ENCODE measurements around the gene PLCB1.

DNA sequence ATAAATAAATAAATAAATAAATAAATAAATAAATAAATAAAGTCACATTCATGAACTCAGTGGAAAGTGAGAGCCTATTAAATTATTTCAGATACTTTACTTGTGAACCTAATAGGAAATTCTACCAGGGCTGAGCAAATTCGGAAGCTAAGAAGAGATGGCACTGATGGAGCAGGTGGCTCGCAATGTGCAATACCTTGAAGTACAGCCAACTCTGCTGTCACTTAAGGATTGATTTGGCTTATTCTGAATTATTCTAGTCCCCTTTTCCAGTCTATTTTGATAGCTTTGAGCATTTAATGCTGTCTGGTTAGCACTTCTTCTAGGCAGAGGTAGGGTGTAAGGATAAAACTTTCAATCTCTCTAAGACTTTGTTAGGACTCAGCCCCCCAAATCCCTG, 541.0 kb downstream of the PLCB1 start:
- TF ChIP-seq POLR2A (IDR thresholded peaks at IDR 0.05; ENCODE audit: low read depth, low read length) = no peak
- TF ChIP-seq POLR2AphosphoS5 (IDR thresholded peaks at IDR 0.05; ENCODE audit: low read length) = no peak
- TF ChIP-seq, protein P1, sequence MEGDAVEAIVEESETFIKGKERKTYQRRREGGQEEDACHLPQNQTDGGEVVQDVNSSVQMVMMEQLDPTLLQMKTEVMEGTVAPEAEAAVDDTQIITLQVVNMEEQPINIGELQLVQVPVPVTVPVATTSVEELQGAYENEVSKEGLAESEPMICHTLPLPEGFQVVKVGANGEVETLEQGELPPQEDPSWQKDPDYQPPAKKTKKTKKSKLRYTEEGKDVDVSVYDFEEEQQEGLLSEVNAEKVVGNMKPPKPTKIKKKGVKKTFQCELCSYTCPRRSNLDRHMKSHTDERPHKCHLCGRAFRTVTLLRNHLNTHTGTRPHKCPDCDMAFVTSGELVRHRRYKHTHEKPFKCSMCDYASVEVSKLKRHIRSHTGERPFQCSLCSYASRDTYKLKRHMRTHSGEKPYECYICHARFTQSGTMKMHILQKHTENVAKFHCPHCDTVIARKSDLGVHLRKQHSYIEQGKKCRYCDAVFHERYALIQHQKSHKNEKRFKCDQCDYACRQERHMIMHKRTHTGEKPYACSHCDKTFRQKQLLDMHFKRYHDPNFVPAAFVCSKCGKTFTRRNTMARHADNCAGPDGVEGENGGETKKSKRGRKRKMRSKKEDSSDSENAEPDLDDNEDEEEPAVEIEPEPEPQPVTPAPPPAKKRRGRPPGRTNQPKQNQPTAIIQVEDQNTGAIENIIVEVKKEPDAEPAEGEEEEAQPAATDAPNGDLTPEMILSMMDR (IDR thresholded peaks at IDR 0.05 in 2 of 3, conservative IDR thresholded peaks at IDR 0.05 in 1 of 3; ENCODE audit: control insufficient read depth in 2 of 3, extremely low read depth in 1 of 3, insufficient read depth in 1 of 3, low read depth in 3 of 3, low read length in 3 of 3) = no peak
- no peak for TF ChIP-seq RCOR1 (conservative IDR thresholded peaks at IDR 0.05; ENCODE audit: low read depth, low read length)
- TF ChIP-seq, protein P2, sequence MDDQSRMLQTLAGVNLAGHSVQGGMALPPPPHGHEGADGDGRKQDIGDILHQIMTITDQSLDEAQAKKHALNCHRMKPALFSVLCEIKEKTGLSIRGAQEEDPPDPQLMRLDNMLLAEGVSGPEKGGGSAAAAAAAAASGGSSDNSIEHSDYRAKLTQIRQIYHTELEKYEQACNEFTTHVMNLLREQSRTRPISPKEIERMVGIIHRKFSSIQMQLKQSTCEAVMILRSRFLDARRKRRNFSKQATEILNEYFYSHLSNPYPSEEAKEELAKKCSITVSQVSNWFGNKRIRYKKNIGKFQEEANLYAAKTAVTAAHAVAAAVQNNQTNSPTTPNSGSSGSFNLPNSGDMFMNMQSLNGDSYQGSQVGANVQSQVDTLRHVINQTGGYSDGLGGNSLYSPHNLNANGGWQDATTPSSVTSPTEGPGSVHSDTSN (IDR thresholded peaks at IDR 0.05; ENCODE audit: insufficient replicate concordance, low read depth, low read length) = no peak
- TF ChIP-seq RBBP5 (conservative IDR thresholded peaks at IDR 0.05) = no peak
- TF ChIP-seq CEBPB (IDR thresholded peaks at IDR 0.05; ENCODE audit: borderline replicate concordance in 1 of 2, low read depth in 2 of 2, low read length in 2 of 2) = no peak
